Gastrocnemius medialis (tissue), 4 donors: ENCODE data around the gene NAA10. TPM values are rescaled to one million over a fixed set of nuclear protein-coding genes. Genes with fewer than 3 reads are reported as not detected.

ENCODE experiments used
- ATAC-seq, 2 donors: fragments of 150-250 bp; one replicate each; pipeline ENCODE4 v1.9.1; 2016
- DNase-seq, 2 donors: peaks; one replicate each; pipeline ENCODE4 v3.0.0-alpha.2; 2019
- H3K27ac ChIP-seq, 4 donors: fragments of 200-600 bp; sonication (generic); 1 replicate in 1 of 4; 2 replicates in 3 of 4; pipeline ENCODE4 v1.5.1; 2016 to 2018; ENCODE audit warnings: mild to moderate bottlenecking in 2 of 4, moderate library complexity in 1 of 4
- H3K27me3 ChIP-seq, 3 donors: fragments of 200-600 bp; sonication (generic) in 2 of 3; 1 replicate in 1 of 3; 2 replicates in 2 of 3; pipeline versions ENCODE4 v1.5.1 to v1.6.0; 2016 to 2019; ENCODE audit warnings: mild to moderate bottlenecking in 1 of 3, moderate library complexity in 1 of 3
- H3K36me3 ChIP-seq, 2 donors: fragments of 200-600 bp; sonication (generic) in 1 of 2; one replicate each; pipeline ENCODE4 v1.5.1; 2017 to 2018
- H3K4me1 ChIP-seq, 2 donors: fragments of 200-600 bp; sonication (generic) in 1 of 2; one replicate each; pipeline ENCODE4 v1.5.1; 2016 to 2017; ENCODE audit warnings: mild to moderate bottlenecking in 2 of 2
- H3K4me3 ChIP-seq, 4 donors: fragments of 200-600 bp; sonication (generic) in 3 of 4; 1 replicate in 1 of 4; 2 replicates in 3 of 4; pipeline ENCODE4 v1.5.1; 2016 to 2019; ENCODE audit warnings: mild to moderate bottlenecking in 2 of 4
- H3K9me3 ChIP-seq, 3 donors: fragments of 200-600 bp; sonication (generic) in 2 of 3; 1 replicate in 1 of 3; 2 replicates in 2 of 3; pipeline ENCODE4 v1.5.1; 2016 to 2019
- POLR2A ChIP-seq, 2 donors: fragments of 450-650 bp; IDR thresholded peaks; one replicate each; pipeline ENCODE4 v1.6.1; 2017; ENCODE audit warnings: antibody characterized with exemption in 2 of 2, mild to moderate bottlenecking in 2 of 2, moderate library complexity in 2 of 2
- in situ Hi-C, 4 donors: fragments of 200-750 bp; cut with MboI; loops; one replicate each; pipeline versions ENCODE4 v1.15.0 to v1.8.0; 2017; ENCODE audit warnings: low sequenced_read_pairs in 4 of 4
- intact Hi-C: fragments of 100-400 bp; cut with DNase I; formaldehyde crosslinking; loops from one replicate; pipeline ENCODE4 v1.15.1; 2023; ENCODE audit warnings: low total_unique reads
- total RNA-seq, 4 donors: library from RNA; depleted of rRNA; stranded (reverse); fragments of >200 nt; gene quantifications; one replicate each; pipeline versions ENCODE4 v1.1.0 to v1.2.3, GENCODE V29; 2016
- TF ChIP-seq, protein P1 (sequence below), 5 experiments: fragments of 450-650 bp in 3 of 5; fragments of 200-600 bp in 2 of 5; sonication (generic) in 2 of 5; IDR thresholded peaks in 4 of 5; conservative IDR thresholded peaks in 1 of 5; 1 replicate in 4 of 5; 2 replicates in 1 of 5; pipeline ENCODE4 v1.5.1; 2016 to 2019; ENCODE audit warnings: antibody characterized with exemption in 5 of 5, mild to moderate bottlenecking in 3 of 5, moderate library complexity in 3 of 5

Gene NAA10
- total RNA-seq, 4 donors from 2014 or later = 76.3 to 175 (median 111) TPM

GRCh38 chrX:153910446-153910845 is 24.4 kb downstream of the NAA10 start:
- no peaks in the 10 kb centered on the region for H3K27me3 ChIP-seq
- no peak overlapping the region for H3K4me3 ChIP-seq
- H3K27ac ChIP-seq = no peak overlapping the region
- ATAC-seq (no peak), DNase-seq (no peak)
- in situ Hi-C loops = no loop called here
- H3K4me1 ChIP-seq = no peaks in the 10 kb centered on the region
- TF ChIP-seq, protein P1, sequence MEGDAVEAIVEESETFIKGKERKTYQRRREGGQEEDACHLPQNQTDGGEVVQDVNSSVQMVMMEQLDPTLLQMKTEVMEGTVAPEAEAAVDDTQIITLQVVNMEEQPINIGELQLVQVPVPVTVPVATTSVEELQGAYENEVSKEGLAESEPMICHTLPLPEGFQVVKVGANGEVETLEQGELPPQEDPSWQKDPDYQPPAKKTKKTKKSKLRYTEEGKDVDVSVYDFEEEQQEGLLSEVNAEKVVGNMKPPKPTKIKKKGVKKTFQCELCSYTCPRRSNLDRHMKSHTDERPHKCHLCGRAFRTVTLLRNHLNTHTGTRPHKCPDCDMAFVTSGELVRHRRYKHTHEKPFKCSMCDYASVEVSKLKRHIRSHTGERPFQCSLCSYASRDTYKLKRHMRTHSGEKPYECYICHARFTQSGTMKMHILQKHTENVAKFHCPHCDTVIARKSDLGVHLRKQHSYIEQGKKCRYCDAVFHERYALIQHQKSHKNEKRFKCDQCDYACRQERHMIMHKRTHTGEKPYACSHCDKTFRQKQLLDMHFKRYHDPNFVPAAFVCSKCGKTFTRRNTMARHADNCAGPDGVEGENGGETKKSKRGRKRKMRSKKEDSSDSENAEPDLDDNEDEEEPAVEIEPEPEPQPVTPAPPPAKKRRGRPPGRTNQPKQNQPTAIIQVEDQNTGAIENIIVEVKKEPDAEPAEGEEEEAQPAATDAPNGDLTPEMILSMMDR (IDR thresholded peaks at IDR 0.05 in 4 of 5, conservative IDR thresholded peaks at IDR 0.05 in 1 of 5) = no peak
- no peak for TF ChIP-seq POLR2A (IDR thresholded peaks at IDR 0.05)
- no peaks in the 10 kb centered on the region for H3K36me3 ChIP-seq
- no peaks in the 10 kb centered on the region for H3K9me3 ChIP-seq
- intact Hi-C loops = no loop called here

DNA sequence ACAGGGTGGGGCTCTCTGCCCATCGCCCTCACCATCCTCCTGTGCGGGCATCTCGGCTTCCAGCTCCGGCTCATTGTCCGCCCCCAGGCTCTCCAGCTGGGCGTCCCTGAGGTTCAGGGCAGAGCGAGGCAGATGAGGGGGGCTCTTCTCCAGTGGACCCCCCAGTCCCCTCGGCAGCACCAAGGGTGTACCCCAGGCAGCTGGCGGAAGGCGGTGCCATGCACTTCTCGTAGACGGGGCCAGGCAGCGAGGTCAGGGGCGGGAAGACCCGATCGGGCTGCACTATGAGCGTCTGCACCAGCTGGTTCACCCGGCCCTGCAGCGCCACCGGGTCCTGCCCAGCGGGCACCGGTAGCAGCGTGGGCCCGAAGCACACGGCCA is 24.9 kb downstream of the NAA10 start:
- no peaks in the 10 kb centered on the region for H3K4me1 ChIP-seq
- no peaks in the 10 kb centered on the region for H3K27me3 ChIP-seq
- no peak overlapping the region for H3K4me3 ChIP-seq
- no peak for TF ChIP-seq POLR2A (IDR thresholded peaks at IDR 0.05)
- TF ChIP-seq, protein P1 (IDR thresholded peaks at IDR 0.05 in 4 of 5, conservative IDR thresholded peaks at IDR 0.05 in 1 of 5) = no peak
- no peak overlapping the region for H3K27ac ChIP-seq
- H3K9me3 ChIP-seq = no peaks in the 10 kb centered on the region
- ATAC-seq (no peak), DNase-seq (no peak)
- no peaks in the 10 kb centered on the region for H3K36me3 ChIP-seq
- in situ Hi-C loops = no loop called here
- intact Hi-C loops = no loop called here

DNA sequence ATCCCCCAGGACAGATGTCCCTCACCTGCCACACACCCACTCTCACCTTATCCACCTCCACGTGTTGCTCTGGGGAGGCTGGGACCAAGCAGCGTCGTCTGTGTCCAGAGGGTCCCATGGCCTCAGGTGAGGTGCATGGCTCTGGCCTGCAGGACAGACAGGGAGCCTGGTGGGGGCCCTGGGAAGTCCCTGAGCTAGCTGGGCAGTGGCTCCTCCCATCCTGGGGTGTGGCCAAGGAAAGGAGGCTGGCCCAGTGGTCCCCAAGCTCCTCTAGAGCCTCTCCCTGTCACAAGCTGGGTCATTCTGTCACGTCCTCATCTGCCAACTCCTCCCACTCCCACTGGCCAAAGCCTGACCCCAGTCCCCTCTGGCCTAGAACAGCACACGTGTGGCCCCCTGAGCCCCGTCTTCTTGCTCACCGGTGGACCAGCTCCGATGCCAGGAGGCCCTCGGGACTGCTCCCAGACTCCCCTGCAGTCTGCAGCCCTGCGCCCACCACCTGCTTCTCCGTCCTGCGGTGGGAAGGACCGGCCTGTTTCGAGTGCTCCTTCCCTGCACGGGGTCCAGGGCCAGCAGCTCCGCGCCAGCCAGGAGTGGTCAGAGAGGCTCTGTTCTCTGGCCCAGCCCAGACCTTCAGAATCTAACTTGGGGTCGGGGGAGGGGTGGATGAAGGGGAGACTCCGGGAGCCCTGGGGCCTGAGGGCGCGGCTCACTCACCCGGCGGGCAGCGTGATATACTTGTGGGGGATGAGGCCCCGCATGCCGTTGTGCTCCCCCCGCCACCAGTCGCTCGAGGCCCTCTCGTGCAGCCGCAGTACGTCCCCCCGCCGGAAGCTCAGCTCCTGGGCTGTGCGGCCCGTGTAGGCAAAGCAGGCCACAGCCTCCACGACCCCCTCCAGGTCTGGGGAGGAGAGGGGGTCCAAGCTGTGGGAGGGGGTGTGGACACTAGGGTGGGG is 25.5 kb downstream of the NAA10 start:
- in situ Hi-C loops = no loop called here
- H3K36me3 ChIP-seq = no peaks in the 10 kb centered on the region
- no peak overlapping the region for H3K27ac ChIP-seq
- H3K9me3 ChIP-seq = no peaks in the 10 kb centered on the region
- no peaks in the 10 kb centered on the region for H3K4me1 ChIP-seq
- H3K4me3 ChIP-seq = no peak overlapping the region
- DNase-seq (no peak), ATAC-seq (no peak)
- no peaks in the 10 kb centered on the region for H3K27me3 ChIP-seq
- TF ChIP-seq, protein P1 (IDR thresholded peaks at IDR 0.05 in 4 of 5, conservative IDR thresholded peaks at IDR 0.05 in 1 of 5) = no peak
- intact Hi-C loops = no loop called here

- no peaks in the 10 kb centered on the region for H3K36me3 ChIP-seq
- TF ChIP-seq, protein P1 (IDR thresholded peaks at IDR 0.05 in 4 of 5, conservative IDR thresholded peaks at IDR 0.05 in 1 of 5) = no peak
- no peak for TF ChIP-seq POLR2A (IDR thresholded peaks at IDR 0.05)
- H3K9me3 ChIP-seq = no peaks in the 10 kb centered on the region
- intact Hi-C loops = no loop called here
- DNase-seq (no peak), ATAC-seq (no peak)
- H3K4me3 ChIP-seq = no peak overlapping the region
- in situ Hi-C loops = no loop called here
- no peak overlapping the region for H3K27ac ChIP-seq
- no peaks in the 10 kb centered on the region for H3K27me3 ChIP-seq
- H3K4me1 ChIP-seq = no peaks in the 10 kb centered on the region
These were observed 26.5 kb downstream of the NAA10 start for GRCh38 chrX:153908219-153908860.
